GM18951 (cell line): ENCODE results near the gene KRT28.
"Not testable (repeated sequence)": the region's sequence is repeated elsewhere in the genome, so short reads cannot be mapped to it uniquely, and the experiment has no call there.

Experiments
- POLR2A ChIP-seq: IDR thresholded peaks from 4 replicates; pipeline ENCODE4 v1.6.1; 2011; ENCODE audit warnings: mild to moderate bottlenecking; ENCODE audit not compliant: insufficient read length, insufficient read depth; ENCODE audit errors: extremely low read depth
- in situ Hi-C: fragments of 300-500 bp; cut with MboI; formaldehyde crosslinking; loops from one replicate; pipeline ENCODE4 v1.12.0; 2022; ENCODE audit warnings: low sequenced_read_pairs, mixed read lengths, inconsistent platforms; ENCODE audit not compliant: unreplicated experiment

KRT28 gene

DNA sequence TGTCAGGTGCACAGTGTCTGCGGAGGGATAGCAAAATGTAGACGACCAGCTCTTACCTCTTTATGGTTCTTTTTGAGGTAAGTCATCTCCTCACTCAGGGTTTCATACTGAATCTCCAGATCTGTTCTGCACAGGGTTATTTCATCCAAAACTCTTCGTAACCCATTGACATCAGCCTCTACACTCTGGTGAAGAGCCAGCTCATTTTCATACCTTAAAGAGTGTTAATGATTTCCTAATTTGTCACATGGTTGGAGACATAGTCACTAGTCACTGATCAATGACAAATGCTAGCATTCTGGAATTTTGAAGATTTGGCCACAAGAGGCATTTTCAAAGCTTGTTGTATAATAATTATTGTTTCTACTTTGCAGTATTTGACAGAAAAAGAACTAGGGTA is 46.0 kb downstream of the KRT28 start:
- TF ChIP-seq POLR2A, result no peak
- in situ Hi-C loops, result no loop called here

DNA sequence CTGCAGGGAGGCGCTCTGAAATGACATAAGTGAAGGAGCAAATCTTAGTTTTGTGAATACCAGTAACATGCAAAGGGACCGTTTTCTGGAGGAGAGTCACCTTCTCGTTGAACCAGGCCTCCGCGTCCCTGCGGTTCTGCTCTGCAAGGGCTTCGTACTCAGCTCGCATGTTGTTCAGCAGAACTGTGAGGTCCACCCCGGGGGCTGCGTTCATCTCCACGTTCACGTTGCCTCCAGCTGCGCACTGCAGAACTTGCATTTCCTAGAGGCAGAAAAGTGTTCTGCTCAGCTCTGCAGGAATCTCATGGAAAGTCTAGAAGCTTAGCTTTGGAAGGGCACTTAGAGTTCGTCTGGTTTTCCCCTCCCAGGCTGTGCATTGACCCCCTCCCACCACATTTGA is 48.7 kb downstream of the KRT28 start:
- in situ Hi-C loops, result no loop called here
- TF ChIP-seq POLR2A, result no peak

DNA sequence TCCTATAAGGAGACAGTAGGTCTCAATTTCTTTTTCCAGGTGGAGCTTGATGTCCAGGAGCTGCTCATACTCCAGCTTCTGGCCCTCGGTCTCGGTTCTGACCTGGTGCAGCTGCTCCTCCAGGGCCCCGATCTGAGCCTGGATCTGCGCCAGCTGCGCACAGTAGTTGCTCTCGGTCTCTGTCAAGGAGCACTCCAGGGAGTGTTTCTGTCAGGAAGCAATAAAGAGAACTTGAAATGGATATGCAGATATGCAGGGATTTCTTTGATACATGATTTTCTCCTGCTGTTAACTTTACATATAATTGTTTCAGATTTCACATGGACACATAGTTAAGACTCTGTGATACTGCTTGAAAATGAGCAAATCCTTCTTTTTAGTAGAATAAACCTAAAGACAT is 49.4 kb downstream of the KRT28 start:
- TF ChIP-seq POLR2A, result no peak
- in situ Hi-C loops, result no loop called here

DNA sequence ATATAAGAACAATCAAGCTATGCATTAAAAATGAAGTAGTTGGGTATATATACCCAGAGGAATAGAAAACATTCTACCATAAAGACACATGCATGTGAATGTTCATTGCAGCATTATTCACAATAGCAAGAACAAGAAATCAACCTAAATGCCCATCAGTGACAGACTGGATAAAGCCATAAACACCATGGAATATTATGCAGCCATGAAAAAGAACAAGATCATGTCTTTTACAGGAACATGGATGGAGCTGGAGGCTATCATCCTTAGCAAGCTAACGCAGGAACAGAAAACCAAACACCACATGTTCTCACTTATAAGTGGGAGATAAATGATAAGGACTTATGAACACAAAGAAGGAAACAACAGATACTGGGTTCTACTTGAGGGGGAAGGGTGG is 51.1 kb downstream of the KRT28 start:
- in situ Hi-C loops, result not testable (repeated sequence)
